Glutamatergic neuron (in vitro differentiated cells): ENCODE data around the gene AUTS2. TPM values are rescaled to one million over a fixed set of nuclear protein-coding genes. Genes with fewer than 3 reads are reported as not detected.

Experiments
- DNase-seq: peaks from one replicate; pipeline ENCODE4 v3.0.0; 2022
- H3K27ac Mint-ChIP-seq: one replicate; pipeline ENCODE4 v1.8.0; 2020; ENCODE audit warnings: mild to moderate bottlenecking, mixed read lengths, inconsistent platforms; ENCODE audit not compliant: unreplicated experiment
- H3K27me3 Mint-ChIP-seq: one replicate; pipeline ENCODE4 v1.8.0; 2020; ENCODE audit warnings: mild to moderate bottlenecking, moderate library complexity, mixed read lengths, inconsistent platforms; ENCODE audit not compliant: unreplicated experiment
- H3K36me3 Mint-ChIP-seq: one replicate; pipeline ENCODE4 v1.8.0; 2020; ENCODE audit warnings: mild to moderate bottlenecking, mixed read lengths, inconsistent platforms; ENCODE audit not compliant: unreplicated experiment
- H3K4me1 Mint-ChIP-seq: one replicate; pipeline ENCODE4 v1.8.0; 2020; ENCODE audit warnings: mild to moderate bottlenecking, low read depth, mixed read lengths, inconsistent platforms; ENCODE audit not compliant: unreplicated experiment
- H3K4me3 Mint-ChIP-seq: one replicate; pipeline ENCODE4 v1.8.0; 2020; ENCODE audit warnings: mild to moderate bottlenecking, mixed read lengths, inconsistent platforms; ENCODE audit not compliant: unreplicated experiment
- H3K9me3 Mint-ChIP-seq: one replicate; pipeline ENCODE4 v1.8.0; 2020; ENCODE audit warnings: mild to moderate bottlenecking, moderate library complexity, mixed read lengths, inconsistent platforms; ENCODE audit not compliant: unreplicated experiment
- CTCF ChIP-seq: fragments of 200-600 bp; sonication (generic); IDR thresholded peaks from one replicate; pipeline ENCODE4 v1.5.0; 2021; ENCODE audit not compliant: partially characterized antibody, unreplicated experiment
- total RNA-seq: library from RNA; stranded (reverse); fragmentation: NEBNext Ultra II Directional; extraction: Animal tissue kit (Norgen Biotek cat#: 25700); gene quantifications from one replicate; pipeline ENCODE4 v1.2.1, GENCODE V29; 2021; ENCODE audit not compliant: unreplicated experiment

AUTS2 gene
- total RNA-seq, 1 donor from 2014 or later: 300 TPM

GRCh38 chr7:70574314-70574834, 976.1 kb downstream of the AUTS2 start:
- Mint-ChIP-seq H3K27me3 (peaks cover 10% of the 10 kb centered on the region), H3K36me3 (no peaks in the 10 kb centered on the region), H3K9me3 (peaks cover 16% of the 10 kb centered on the region), H3K4me3 (peak overlapping the region; percentile 58), H3K4me1 (peaks cover 79% of the 10 kb centered on the region), H3K27ac (peak overlapping the region; percentile 86)
- DNase-seq: no peak
- no peak for TF ChIP-seq CTCF

GRCh38 chr7:70574970-70575799, 976.9 kb downstream of the AUTS2 start:
- peak; percentile 42 for DNase-seq
- Mint-ChIP-seq H3K9me3 (peaks cover 14% of the 10 kb centered on the region), H3K4me3 (peak overlapping the region; percentile 58), H3K36me3 (no peaks in the 10 kb centered on the region), H3K27ac (peak overlapping the region; percentile 86), H3K4me1 (peaks cover 74% of the 10 kb centered on the region), H3K27me3 (peaks cover 10% of the 10 kb centered on the region)
- TF ChIP-seq CTCF: no peak

DNA sequence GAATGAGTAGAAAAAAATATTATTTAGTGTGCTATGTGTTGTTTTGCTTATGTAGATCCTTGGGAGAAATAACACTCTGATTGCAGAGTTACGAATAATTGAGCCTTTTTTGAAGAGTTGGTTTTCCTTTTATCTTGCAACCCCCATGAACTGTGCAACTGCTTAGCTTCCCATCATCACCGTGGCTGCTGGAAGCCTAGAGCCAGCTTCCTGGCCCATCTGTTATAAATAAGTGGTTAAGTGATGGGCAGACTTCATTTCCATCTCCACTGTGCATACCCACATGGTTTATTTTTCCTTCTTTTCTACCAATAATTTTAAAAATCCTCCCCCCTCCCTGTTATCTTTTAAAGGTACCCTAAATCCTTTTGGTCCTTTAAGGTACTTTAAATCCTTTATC, 978.8 kb downstream of the AUTS2 start:
- H3K4me3 Mint-ChIP-seq: peak overlapping the region; percentile 71
- no peaks in the 10 kb centered on the region for H3K36me3 Mint-ChIP-seq
- TF ChIP-seq CTCF: no peak
- H3K4me1 Mint-ChIP-seq: peaks cover 62% of the 10 kb centered on the region
- DNase-seq: no peak
- H3K9me3 Mint-ChIP-seq: peaks cover 14% of the 10 kb centered on the region
- H3K27me3 Mint-ChIP-seq: peaks cover 7% of the 10 kb centered on the region
- H3K27ac Mint-ChIP-seq: peak overlapping the region; percentile 69

GRCh38 chr7:70578131-70578530, 979.9 kb downstream of the AUTS2 start:
- Mint-ChIP-seq H3K4me1 (peaks cover 63% of the 10 kb centered on the region), H3K4me3 (no peak overlapping the region), H3K27me3 (peaks cover 8% of the 10 kb centered on the region), H3K36me3 (no peaks in the 10 kb centered on the region), H3K27ac (no peak overlapping the region), H3K9me3 (peaks cover 11% of the 10 kb centered on the region)
- TF ChIP-seq CTCF: no peak
- DNase-seq: no peak

DNA sequence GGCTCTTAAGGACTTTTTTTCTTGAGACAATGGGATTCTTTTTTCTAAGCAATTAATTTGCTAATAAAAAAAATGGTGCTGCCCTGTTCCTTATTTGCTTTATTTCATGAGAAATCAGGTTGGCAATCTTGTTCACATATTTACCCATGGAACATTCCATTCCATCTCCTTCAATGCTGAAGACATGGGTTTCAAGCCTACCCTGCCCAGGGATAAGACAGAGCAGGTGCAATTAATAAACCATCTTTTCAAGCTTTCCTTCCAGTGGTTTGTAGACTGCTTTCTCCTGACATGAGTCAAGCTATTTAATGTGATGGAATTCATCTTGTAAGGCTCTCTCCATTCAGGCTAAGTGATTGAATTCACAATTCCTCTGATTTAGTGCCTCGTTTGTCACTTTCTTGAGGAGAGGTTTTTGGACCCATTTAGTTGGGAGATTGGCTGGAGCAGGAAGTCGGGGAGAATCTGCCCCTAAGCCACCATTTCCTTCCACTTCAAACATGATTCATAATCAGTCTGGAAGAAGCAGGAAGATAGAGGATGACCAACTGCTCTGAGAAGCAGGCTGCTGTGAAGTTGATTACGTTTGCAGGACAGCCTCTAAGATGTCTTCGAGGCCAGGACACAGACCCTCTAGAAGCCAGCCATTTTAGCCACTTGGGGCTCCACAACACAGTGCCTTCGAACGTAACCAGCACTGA, 981.3 kb downstream of the AUTS2 start:
- Mint-ChIP-seq H3K27me3 (peaks cover 8% of the 10 kb centered on the region), H3K9me3 (peaks cover 8% of the 10 kb centered on the region), H3K27ac (no peak overlapping the region), H3K36me3 (no peaks in the 10 kb centered on the region), H3K4me3 (no peak overlapping the region), H3K4me1 (peaks cover 63% of the 10 kb centered on the region)
- DNase-seq: no peak
- no peak for TF ChIP-seq CTCF
